ENCODE results near the gene PAPPA. TPM values are rescaled to one million over a fixed set of nuclear protein-coding genes. Genes with fewer than 3 reads are reported as not detected.

PAPPA gene
- total RNA-seq, 2 donors from 2014 or later = 1.8 to 5.7 TPM

DNA sequence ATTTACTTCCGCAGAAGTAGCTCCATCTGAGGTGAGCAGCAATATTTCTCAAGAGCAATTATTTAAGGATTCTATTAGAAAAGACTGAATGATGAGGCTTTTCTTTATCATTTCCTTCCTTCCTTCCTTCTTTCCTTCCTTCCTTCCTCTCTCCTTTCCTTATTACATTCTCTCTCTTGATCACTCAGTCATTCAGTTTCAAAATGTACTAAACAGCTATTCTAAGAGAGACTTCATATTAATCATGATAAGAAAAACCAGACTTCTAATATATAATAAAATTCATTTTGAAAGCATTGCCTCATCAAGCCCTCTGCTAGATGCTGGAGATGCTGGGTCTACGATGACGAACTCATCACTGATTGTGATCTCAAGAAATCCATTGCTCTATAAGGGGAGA lies 30.4 kb upstream of the PAPPA start:
- DNase-seq (ENCODE audit: low spot score) = no peak
- H3K4me1 ChIP-seq = no peaks in the 10 kb centered on the region
- H3K9me3 ChIP-seq = no peaks in the 10 kb centered on the region
- H3K4me3 ChIP-seq = no peak overlapping the region
- H3K36me3 ChIP-seq = no peaks in the 10 kb centered on the region
- no peak for TF ChIP-seq CTCF (IDR thresholded peaks at IDR 0.05)
- H3K27ac ChIP-seq = no peak overlapping the region
- H3K27me3 ChIP-seq = no peaks in the 10 kb centered on the region

- H3K27ac ChIP-seq = no peak overlapping the region
- no peaks in the 10 kb centered on the region for H3K36me3 ChIP-seq
- no peak overlapping the region for H3K4me3 ChIP-seq
- no peak for DNase-seq (ENCODE audit: low spot score)
- H3K4me1 ChIP-seq = no peaks in the 10 kb centered on the region
- H3K27me3 ChIP-seq = no peaks in the 10 kb centered on the region
- no peaks in the 10 kb centered on the region for H3K9me3 ChIP-seq
- TF ChIP-seq CTCF (IDR thresholded peaks at IDR 0.05) = no peak
Measured at GRCh38 chr9:116124472-116125040, 29.0 kb upstream of the PAPPA start.

GRCh38 chr9:116133163-116133562 lies 20.4 kb upstream of the PAPPA start:
- DNase-seq (ENCODE audit: low spot score) = no peak
- H3K4me1 ChIP-seq = no peaks in the 10 kb centered on the region
- H3K9me3 ChIP-seq = peaks cover 0 to 8% of the 10 kb centered on the region in 2 donors
- no peaks in the 10 kb centered on the region for H3K27me3 ChIP-seq
- no peak overlapping the region for H3K27ac ChIP-seq
- no peak overlapping the region for H3K4me3 ChIP-seq
- no peak for TF ChIP-seq CTCF (IDR thresholded peaks at IDR 0.05)
- no peaks in the 10 kb centered on the region for H3K36me3 ChIP-seq

- Histone ChIP-seq H3K27ac (no peak overlapping the region), H3K9me3 (peaks cover 0 to 8% of the 10 kb centered on the region in 2 donors), H3K4me1 (no peaks in the 10 kb centered on the region), H3K36me3 (no peaks in the 10 kb centered on the region), H3K4me3 (no peak overlapping the region), H3K27me3 (no peaks in the 10 kb centered on the region)
- DNase-seq (ENCODE audit: low spot score) = no peak
- no peak for TF ChIP-seq CTCF (IDR thresholded peaks at IDR 0.05)
Measured at GRCh38 chr9:116134975-116135374, 18.6 kb upstream of the PAPPA start.

DNA sequence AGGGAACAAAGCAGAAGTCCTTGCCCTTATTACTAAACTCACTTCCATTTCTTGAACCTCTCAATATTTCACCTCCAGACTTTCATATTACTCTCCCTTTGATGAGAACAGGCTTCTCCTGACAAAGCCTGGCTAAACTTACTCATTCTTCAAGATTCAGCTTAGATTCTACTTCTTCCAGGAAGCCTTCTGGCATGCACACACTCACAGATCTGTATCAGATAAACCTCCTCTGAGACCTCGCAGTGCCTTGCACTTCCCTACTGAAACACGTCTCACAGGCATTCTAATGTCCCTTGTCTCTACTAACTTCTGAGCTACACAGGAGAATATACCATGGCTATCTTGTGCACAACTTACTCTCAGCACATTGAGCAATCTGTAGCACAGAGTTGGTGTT lies 16.6 kb upstream of the PAPPA start:
- Histone ChIP-seq H3K9me3 (no peaks in the 10 kb centered on the region), H3K36me3 (no peaks in the 10 kb centered on the region), H3K4me1 (no peaks in the 10 kb centered on the region), H3K4me3 (no peak overlapping the region), H3K27ac (no peak overlapping the region), H3K27me3 (no peaks in the 10 kb centered on the region)
- no peak for TF ChIP-seq CTCF (IDR thresholded peaks at IDR 0.05)
- DNase-seq (ENCODE audit: low spot score) = no peak

DNA sequence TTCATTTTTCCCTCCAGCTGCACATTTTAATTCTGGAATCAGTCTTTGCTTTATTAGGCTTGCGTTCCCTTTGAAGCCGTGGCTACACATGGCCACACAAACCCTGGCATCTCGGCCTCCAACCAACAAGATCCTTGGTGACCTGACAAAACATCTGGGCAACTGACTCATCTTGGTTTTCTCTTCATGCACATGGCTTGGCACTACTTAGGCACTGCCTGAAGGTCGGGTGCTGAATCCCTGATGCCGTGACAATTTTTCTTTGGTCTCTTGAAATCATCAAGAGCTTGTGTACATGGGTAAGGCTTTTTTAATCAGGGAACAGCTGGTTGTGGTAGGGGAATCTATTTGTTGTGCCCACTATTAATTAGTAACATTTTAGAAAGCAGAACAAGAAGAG lies 16.0 kb upstream of the PAPPA start:
- Histone ChIP-seq H3K4me1 (no peaks in the 10 kb centered on the region), H3K27me3 (no peaks in the 10 kb centered on the region), H3K27ac (no peak overlapping the region), H3K9me3 (no peaks in the 10 kb centered on the region), H3K4me3 (no peak overlapping the region), H3K36me3 (no peaks in the 10 kb centered on the region)
- TF ChIP-seq CTCF (IDR thresholded peaks at IDR 0.05) = no peak
- no peak for DNase-seq (ENCODE audit: low spot score)
